Esophagus squamous epithelium (tissue), 4 donors: Measurements from ENCODE around the gene PITX2.

ENCODE experiments used
- POLR2A ChIP-seq, 4 donors: fragments of 450-650 bp; IDR thresholded peaks; one replicate each; pipeline ENCODE4 v1.6.1; 2017; ENCODE audit warnings: antibody characterized with exemption in 4 of 4, mild to moderate bottlenecking in 4 of 4, moderate library complexity in 3 of 4
- TF ChIP-seq, protein P1 (sequence below), 6 experiments: fragments of 450-650 bp in 4 of 6; fragments of 200-600 bp in 2 of 6; sonication (generic) in 2 of 6; IDR thresholded peaks; one replicate each; pipeline ENCODE4 v1.5.1; 2016 to 2019; ENCODE audit warnings: antibody characterized with exemption in 6 of 6, mild to moderate bottlenecking in 4 of 6, moderate library complexity in 4 of 6

DNA sequence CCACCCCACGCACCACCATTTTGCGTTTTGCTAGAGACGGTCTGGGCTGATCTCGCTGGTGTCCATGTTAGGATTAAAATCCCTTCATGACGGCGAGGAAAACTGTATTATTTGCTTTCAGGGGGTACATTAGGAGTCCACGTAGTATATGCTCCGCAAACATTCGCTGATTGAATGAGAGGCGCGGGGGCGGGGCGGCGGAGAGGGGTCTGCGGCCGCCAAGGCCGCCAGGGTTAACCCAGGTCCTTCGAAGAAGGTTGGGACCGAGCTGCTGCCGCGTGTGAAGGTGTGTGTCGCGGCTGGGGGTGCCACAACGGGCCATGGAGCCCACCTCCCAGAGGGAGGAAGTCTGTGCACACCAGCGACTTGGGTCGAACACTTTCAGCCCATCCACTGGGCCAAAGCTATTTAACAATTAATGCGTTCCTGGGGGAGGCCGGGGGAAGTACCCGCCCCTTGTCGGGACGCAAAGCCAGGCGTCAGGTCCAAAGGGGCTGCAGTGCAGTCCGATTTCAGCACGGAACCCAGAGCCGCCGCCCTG, 6.4 kb upstream of the PITX2 start:
- TF ChIP-seq, protein P1, sequence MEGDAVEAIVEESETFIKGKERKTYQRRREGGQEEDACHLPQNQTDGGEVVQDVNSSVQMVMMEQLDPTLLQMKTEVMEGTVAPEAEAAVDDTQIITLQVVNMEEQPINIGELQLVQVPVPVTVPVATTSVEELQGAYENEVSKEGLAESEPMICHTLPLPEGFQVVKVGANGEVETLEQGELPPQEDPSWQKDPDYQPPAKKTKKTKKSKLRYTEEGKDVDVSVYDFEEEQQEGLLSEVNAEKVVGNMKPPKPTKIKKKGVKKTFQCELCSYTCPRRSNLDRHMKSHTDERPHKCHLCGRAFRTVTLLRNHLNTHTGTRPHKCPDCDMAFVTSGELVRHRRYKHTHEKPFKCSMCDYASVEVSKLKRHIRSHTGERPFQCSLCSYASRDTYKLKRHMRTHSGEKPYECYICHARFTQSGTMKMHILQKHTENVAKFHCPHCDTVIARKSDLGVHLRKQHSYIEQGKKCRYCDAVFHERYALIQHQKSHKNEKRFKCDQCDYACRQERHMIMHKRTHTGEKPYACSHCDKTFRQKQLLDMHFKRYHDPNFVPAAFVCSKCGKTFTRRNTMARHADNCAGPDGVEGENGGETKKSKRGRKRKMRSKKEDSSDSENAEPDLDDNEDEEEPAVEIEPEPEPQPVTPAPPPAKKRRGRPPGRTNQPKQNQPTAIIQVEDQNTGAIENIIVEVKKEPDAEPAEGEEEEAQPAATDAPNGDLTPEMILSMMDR (IDR thresholded peaks at IDR 0.05): no peak
- TF ChIP-seq POLR2A (IDR thresholded peaks at IDR 0.05): no peak
